ENCODE measurements around the gene PNPLA4.

Gene PNPLA4, protein sequence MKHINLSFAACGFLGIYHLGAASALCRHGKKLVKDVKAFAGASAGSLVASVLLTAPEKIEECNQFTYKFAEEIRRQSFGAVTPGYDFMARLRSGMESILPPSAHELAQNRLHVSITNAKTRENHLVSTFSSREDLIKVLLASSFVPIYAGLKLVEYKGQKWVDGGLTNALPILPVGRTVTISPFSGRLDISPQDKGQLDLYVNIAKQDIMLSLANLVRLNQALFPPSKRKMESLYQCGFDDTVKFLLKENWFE

DNA sequence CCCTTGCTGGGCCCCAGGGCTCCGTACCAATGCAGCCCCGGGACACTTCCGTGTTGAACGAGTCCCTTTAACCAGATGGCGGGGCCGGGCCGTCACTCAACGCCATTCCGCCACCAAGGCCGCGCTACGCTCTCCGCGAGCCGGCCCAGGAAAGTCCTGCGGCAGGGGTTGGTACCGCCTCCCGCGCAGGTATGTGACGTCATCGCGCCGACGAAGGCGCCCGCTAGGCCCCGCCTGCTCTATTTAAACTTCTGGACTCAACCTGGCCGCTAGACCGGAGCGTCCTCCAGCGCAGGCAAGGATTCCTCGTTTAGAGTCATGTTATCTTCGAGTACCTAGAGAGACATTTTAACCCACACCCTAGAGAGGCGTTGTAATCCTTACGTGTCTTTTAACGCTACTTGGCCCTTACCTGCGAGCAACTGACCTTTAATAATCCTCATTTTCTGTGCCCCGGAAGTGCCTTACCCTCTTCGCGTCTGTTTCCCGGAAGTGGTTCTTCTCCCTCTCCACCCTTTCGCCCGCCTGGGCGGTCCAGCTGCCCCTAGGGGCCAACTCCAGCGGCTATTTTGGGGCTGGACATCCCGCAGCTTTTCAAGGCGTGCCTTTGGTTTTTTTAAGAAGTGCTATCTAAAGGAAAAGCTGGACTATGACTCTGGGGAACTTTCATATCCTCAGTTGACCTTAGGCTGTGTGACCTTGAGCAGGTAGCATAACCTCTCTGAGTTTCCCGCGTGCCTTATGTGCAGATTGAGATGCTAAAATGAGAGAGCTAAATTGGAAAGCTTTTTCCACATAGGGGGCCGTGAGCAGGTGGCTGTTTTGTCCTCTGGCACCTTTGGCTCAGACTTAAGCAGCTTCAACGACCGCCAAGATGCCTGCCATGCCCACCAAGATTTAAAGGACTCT is at the start of gene PNPLA4:
PNPLA4 (minus strand) TSS at position 155 of the 909 bp plus-strand sequence. CDS start 1,294 bp downstream, outside the sequence.
- DNase-seq, result peak; percentile 81

DNA sequence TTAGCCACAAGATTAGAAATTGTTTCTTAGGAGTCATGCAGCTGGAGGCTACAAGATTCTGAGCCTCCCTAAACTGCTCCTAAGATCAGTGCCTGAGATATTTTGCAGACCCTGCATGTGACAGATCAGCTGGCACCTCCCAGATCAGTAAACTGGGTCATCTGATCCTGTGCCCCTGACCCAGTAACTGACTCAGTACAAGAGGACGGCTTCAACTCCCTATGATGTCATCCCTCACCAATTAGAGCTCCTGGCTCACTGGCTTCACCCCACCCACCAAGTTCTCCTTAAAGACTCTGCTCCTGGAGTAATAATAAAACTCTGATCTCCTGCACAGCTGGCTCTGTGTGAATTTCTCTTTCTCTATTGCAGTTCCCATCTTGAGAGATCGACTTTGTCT is 45.4 kb upstream of the PNPLA4 start:
- no peak for DNase-seq

DNA sequence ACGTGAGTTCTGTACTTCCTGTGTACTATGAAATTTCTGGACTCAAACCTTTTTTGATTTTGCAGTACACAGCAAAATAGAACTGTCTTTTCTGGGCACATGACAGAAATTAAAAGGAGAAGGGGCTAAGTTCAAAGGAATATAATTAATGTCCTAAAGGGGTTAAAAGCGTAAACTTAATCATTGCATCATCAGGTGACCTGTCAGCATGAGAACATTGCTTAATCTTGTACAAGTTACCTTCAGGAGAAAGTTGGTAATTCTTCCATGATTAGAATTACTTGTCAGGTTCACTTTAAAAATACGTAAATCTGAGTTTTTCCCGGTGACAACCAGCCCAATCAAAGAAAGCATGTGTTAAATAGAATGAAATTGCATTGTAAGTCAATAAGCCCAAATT is 43.2 kb upstream of the PNPLA4 start:
- DNase-seq, result no peak

DNA sequence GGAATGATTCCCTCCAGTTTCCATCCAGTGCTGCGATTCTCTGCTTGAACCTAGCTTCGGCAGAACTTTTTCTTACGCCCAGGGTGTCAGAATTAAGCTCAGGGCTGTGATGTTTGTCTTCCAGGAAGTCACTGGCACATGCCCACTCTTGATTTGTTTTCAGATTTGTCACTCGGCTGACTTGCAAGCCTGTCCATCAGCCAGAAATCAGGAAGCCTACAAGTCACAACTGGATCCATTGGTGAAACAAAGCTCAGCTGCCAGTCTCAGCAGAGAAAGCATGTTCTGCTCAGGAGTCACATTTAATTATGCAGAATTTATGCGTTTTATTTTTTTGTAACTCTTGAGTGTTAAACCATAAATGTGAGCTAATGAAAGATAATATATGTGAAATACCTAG is 38.2 kb upstream of the PNPLA4 start:
- DNase-seq, result no peak

DNA sequence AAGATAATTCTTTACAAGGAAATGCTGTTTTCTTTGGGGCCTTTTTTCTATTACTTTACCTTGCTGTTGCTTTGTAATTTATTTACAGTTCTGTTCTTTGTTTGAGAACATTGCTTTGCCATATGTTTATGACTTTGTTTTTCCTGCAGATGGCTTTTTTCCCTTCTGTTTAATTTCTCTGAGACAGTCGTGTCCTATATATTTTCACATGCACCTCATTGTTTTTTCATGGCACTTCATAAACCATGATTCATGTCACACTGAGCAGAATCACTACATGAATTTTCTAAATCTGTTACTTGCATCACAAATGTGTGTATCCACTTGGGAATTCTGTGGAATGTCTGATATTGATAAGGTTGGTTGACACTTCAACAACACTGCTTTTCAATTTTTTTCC is 33.0 kb upstream of the PNPLA4 start:
- DNase-seq, result no peak

DNA sequence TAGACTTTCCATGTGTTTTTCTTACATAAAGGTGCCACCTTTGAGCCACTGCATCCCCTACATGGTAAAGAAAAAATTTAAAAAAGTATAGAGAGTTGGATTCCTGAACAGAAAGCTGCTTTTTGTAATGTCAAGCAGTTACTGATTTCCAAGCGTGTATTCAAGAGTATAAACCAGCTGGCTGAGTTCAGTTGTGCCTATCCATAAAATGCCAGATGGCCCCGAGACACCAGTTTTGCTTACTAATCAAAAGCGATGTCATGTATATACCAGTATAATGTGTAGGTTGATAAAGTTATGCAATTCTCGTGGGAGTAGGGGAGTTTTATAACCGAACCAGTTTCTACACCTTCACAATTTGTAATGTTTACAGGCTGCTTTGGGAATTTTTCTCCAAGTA is 26.2 kb upstream of the PNPLA4 start:
- DNase-seq, result no peak

DNA sequence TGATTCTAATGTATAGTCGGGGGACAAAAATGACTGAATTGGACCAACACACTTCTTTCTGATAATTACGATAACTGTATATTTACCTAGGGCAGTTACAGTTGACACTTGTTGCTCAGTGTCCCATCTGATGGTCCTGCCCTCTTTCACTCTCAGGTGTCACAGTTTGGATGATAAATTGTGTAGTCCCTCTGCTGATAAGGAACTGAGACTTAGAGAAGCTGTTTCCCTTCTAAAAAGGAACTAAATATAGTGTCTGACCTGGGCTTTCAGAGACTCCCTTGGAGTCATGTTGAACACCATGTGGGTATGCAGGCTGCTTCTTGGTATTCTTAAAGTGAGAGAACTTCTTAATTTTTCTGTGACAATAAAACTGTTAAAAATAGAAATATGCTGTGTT is 23.7 kb upstream of the PNPLA4 start:
- DNase-seq, result no peak

DNA sequence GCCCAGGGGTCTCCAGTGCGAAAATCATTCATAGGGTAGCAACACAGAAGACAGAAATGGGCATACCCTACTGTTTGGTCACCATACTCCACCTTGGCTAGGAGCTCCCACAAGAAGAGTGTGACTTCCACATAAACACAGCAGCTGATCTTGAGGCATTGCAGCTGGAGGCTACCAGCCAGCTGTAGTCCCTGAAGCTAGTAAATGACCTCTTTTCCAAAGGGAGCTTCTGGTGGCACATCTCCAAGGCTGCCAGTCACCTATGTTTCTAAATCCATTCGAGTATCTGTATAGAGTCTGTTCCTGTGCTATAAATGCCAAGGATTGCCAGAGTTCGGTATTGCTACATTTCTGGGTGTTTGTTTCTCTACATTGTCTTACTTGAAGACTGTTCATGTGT is 21.3 kb upstream of the PNPLA4 start:
- DNase-seq, result no peak

DNA sequence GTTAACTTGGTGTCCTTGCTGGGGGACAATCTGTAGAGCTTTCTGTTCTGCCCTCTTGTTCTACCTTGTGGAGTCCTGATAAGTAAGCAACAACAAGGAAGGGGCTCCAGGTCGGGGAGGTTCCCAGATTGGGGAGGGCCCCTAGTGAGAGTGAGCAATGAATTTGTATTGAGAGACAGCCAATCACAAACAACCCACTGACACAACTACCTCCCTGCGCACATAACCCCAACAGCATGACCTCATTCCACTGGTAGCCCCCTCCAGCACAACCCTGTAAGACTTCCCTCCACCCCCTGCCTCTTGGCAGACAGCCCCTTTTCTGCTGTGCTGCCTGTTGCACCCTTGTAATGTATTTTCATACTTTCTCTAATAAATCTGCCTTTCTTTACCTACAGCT is 19.7 kb upstream of the PNPLA4 start:
- DNase-seq, result no peak

DNA sequence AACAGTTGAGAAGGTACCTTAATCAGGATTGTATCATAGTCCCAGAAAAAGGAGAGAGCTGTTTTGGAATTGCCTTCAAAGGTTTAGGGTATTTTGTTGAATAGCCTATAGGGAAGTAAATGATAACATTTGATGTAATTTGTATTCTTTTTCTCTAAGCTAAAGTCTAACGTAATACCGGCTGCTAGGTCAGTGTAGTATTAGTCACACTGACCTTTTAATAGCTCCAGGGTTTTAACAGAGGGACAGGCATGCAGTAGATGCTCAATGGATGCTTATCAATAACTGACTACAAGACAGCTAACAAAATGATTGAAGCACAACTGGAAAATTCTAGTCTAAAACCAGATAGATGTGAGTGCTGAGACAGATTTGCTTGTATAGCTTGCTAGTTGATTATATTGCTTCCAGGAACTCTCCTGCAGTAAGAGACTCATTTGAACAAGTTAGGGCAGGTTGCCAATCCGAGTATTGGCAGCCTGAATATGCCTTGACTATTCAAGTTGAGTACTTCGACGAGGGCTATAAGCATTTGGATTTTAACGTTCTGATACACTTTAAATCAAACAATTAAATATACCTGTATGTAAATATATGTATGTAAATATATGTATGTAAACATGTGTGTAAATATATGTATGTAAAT is 16.5 kb upstream of the PNPLA4 start:
- DNase-seq, result no peak

DNA sequence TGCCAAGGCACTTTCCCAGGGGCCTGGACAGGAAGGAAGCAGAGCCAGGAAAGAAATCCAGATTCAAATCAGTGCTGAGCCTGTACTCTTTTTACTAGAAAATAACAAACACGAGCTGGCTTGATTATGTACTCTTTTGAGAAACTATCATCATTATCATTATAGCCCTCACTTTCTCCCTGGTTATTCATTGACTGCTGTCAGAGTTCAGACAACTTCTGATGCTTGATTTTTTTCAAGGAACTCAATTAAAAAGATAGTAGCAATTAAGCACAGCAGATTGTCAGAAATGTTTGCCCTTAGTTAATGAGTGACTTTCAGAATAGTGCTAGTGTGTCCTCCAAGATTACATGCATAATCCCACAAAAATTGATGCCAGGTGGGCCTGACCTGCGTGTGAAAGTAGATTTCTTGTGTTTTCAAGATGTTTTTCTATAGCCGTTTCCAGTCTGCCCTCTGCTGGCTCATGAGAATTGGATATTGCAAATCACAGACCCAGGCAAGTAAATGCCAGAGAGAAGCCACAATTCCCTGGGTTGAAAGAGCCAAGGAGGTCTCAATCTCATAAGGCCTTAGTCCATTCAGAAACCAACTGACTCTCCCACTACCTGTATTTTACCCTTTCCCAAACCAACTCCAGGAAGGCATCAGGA is 14.3 kb upstream of the PNPLA4 start:
- DNase-seq, result no peak

DNA sequence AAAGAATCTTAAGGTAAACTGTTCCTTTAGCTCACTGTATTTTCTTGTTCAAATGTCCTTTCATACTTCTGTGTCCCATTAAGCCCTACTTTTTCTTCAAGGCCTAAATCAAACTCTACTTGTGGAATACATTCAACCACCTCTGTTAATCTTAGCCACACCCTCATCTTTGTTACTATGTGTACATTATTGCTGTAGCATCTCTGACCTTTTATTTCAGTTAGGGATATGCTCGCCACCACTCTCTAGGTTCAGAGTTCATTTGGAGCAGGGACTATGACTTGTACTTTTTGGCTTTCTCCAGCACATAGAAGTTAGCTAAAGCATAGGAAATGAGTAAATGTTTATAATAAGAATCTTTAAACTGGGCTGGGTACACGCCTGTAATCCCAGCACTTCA is 6.8 kb upstream of the PNPLA4 start:
- no peak for DNase-seq

DNA sequence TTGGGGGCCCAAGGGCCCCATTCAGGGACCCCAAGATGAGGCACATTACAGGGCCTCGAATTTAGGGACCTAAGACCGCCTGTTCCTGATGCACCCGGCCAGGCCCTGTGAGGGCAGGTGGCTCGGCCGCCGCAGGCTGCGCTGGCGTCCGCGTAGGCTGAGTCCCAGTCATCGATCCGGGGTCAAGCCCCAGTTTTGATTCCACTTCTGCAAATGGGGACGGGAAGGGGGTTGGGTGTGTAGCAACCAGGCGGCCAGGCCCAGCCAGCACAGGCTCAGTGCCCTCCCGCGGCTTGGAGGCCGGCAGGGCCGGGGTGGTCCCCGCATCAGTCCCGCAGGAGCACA is 327 bp downstream of the PNPLA4 start:
- DNase-seq, result no peak

DNA sequence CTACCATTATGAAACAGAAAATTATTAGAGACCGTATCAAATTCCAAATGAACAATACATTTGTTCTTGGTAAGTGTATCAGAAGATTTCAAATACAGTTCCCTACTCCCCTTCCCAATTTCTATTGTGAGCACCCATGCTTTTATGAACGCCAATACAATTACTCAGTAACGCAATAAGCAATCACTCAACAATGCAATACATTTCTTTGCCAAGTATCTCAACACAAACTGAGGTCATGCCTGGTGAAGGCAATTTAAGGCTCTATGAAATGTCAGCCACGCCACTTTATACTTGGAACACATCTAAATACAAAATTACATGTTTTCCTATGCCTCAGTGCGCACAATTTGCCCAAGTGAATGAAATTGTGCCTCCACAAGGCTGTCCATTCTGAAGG is 712 bp downstream of the PNPLA4 start:
- no peak for DNase-seq

DNA sequence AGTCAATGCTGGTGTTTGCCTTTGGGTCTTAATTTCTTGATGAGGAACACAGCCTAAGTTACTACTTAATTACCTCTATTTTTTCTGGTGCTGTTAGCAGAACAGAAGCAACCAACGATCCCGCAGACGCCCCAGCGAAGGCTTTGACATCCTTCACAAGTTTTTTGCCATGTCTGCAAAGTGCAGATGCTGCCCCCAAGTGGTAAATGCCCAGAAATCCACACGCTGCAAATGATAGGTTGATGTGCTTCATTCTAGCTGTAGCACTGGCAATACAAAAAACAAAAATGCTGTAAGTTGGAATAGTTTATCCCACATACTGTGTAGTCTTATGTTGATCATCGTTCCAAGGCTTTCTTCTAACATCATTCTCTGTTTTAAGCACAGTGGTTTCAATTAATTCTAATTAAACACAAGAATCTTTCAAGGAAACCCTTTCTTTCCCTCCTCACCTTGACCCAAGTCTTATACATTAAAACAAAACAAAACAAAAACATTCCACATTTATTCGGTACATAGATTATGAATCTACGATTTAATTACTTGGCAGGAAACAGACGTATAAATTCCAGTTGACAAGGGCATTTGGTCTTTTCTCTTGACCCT is 1.2 kb downstream of the PNPLA4 start:
- DNase-seq, result peak; percentile 34

DNA sequence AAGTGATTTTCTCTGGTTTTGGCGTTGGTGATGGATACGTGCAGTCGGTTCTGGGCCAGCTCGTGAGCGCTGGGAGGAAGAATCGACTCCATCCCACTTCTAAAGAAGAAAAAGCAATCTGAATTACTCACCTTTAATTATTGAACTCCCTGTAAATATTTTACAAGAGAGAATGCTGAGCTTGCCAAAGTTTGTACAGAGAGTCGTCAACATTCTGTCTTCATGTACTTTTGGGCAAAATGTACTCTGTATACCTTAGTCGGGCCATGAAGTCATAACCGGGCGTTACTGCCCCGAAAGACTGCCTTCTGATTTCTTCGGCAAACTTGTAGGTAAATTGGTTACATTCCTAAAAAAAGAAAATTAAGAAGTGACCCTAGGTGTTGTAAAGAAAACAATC is 5.5 kb downstream of the PNPLA4 start:
- no peak for DNase-seq

DNA sequence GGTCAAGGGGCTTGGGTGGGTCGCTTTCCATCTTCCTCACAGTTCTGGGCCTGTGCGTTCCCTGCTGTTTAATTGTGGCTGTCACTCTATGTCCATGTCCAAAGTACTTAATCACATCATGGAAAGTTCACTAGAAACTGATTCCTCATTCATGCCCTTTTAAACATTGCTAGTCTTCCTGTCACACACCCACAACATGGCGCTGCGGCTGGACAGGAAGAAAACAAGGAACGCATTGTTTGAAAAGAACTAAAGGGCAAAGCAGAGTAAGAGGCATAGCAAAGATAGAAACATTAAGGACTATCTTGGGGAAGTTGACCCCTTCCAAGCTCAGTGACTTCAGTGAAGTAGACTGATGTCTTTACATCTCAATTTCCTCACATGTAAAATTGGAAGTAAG is 18.4 kb downstream of the PNPLA4 start:
- no peak for DNase-seq

DNA sequence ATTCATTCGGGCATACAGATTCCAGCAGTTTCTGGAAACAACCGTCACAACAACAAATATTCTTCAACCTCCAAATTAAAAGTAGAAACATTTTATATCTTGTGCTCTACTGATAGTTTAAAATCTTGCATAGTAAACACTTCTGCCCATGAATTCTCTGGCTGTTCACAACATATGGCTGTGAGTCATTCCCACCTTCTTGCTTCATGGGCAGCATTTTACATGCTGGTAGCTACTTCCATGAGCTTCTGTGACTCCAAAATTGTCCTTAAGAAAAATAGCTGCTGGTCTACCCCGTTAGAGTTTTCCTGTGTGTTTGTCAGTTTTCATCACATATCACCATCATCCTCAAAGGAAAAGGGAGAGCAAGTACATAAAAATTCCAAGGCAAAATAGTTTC is 22.7 kb downstream of the PNPLA4 start:
- no peak for DNase-seq

DNA sequence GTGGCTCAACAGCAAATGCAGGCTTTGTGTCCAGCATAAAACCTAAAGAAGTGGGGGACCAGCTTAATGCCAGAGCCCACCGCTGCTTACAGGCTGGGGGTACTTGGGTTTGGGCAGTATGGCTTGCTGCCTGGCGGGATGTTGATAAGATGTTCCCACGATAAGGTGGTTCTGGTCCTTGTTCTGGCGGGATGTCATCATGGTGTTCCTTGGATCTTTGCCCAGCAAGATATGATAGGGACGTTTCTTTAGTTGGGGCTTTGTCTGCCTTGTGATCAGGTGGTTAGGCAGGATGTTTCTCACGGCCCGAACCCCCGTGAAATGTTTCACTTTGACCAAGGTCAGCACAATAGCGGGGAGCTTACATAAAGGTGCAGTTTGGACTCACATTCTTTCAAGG is 35.3 kb downstream of the PNPLA4 start:
- no peak for DNase-seq

DNA sequence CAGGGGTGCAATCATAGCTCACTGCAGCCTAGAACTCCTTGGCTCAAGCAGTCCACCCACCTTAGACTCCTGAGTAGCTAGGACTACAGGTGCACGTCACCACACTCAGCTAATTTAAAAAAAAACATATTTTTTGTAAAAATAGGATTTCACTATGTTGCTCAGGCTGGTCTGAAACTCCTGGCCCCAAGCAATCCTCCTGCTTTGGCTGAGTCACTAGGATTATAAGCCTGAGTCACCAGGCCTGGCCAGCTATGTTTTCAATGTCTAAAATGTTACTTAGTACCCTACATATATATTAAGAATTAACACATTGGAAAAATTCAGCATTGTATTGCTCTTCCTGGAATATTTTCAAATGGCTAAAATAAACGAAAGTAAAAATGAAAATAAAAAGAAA is 37.5 kb downstream of the PNPLA4 start:
- no peak for DNase-seq

DNA sequence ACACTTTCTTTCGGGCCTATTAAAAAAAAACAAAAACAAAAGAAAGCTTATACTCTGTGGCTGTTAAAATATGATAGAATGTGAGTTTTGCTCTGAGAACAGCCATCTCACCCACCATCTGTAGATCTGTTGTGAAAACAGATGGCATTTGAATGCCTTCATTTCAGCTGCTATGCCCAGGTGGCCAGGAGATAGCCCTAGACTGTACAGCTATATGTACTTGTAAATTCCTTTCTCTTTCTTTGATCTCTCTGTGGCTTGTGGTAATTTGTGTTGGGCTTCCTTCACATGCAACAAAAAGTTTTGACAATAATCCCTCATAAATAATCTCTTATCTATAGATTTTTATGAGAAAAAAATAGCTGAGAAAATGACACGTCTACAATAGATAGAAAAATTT is 38.1 kb downstream of the PNPLA4 start:
- DNase-seq, result no peak

DNA sequence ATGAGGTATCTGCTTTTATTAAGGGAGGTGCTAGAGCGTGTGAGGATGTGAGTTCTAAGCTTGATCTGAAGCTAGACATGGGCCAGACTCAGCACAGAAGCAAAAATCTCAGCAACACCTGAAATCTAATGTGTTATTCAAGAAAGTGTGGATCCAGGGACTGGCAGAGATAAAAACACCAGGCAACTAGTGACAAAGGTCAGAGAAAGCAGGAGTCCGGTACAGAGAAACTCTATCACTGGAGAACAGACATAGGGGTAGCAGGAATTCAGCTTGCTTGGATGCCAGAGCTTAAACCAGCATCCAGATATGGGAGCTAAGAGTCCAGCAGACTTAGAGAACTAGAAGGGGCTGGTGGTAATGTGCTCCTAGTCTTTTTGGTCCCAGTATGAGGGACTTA is 50.3 kb downstream of the PNPLA4 start:
- no peak for DNase-seq

DNA sequence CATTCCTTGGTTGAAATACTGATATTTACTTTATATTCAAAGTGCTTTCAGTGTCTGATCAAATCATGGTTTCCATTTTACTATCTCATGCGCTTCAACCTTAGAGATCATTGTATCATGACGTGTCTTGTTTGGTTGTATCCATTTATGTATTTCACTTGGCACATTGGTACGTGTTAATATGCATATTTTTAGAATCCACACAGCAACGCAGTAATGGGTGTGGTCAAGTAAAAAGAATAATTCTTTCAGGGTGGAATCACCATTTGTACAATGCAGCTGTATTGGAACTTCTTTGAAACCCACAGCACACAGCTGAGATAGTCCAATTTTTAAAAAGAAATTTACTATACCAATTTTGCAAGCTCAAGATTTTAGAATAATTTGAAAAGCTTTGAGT is 55.2 kb downstream of the PNPLA4 start:
- DNase-seq, result no peak
